ENCODE data around the gene CTSC.

CTSC gene

GRCh38 chr11:88354912-88355311 is 17.4 kb upstream of the CTSC start:
- H3K4me3 ChIP-seq (ENCODE audit: low read depth, low read length) = no peak overlapping the region

DNA sequence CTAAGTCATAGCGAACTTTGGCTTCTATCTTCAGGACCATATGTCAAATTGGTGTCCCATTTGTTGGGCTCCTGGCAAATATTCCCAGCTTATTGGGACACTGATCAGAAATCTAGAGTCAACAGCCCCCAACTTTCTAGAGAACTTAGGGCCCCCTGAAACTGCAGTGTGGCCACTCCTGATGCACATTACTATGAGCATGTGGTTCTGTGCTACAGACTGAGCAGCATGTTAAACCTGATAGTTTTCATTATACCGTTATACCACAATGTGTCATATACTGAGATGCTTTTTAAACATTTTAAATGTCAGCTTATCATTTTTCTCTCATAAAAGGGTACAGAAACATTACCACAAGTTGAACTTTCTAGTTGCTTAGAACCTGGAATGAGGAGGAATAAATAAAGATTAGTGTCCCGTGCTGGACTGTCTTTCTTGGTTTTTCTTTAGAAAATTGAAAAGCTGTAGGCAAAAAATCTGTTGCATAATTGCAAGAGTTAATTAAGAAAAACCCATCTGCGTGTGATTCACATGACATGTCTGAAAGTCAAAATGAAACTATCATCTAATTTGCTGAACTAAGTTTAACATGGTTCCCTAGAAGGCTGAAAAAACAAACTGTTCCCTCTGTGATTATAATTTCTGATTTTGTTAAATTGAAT is 16.4 kb upstream of the CTSC start:
- in situ Hi-C loops (cut with HindIII; ENCODE audit: low sequenced_read_pairs) = no loop called here
- TF ChIP-seq CTCF (IDR thresholded peaks at IDR 0.05; ENCODE audit: low read depth, low read length) = no peak
- no peak for DNase-seq (ENCODE audit: low read depth, low spot score)
- no peak overlapping the region for H3K4me3 ChIP-seq (ENCODE audit: low read depth, low read length)

More at GRCh38 chr11:88354912-88355311, 17.4 kb upstream of the CTSC start:
- in situ Hi-C loops (cut with HindIII; ENCODE audit: low sequenced_read_pairs) = no loop called here
- no peak for DNase-seq (ENCODE audit: low read depth, low spot score)
- no peak for TF ChIP-seq CTCF (IDR thresholded peaks at IDR 0.05; ENCODE audit: low read depth, low read length)

DNA sequence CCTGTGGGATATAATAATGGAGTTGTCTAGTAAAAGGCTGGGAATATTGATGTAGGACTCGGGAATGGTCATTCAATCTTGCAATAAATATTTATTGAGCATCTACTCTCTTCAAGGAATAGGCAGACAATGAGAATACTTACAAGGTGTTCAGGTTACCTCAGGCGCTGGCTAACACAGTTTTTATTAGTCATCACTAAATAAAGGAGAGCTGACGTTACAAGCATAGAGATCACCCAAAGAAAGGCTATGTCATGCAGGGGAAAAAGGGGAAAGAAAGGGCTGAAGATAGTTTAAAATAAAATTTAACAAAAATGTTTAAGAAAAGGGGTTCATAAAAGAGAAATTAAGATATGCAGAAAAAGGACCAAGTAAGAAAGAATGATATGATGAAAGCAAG is 15.8 kb upstream of the CTSC start:
- TF ChIP-seq CTCF (IDR thresholded peaks at IDR 0.05; ENCODE audit: low read depth, low read length) = no peak
- in situ Hi-C loops (cut with HindIII; ENCODE audit: low sequenced_read_pairs) = no loop called here

DNA sequence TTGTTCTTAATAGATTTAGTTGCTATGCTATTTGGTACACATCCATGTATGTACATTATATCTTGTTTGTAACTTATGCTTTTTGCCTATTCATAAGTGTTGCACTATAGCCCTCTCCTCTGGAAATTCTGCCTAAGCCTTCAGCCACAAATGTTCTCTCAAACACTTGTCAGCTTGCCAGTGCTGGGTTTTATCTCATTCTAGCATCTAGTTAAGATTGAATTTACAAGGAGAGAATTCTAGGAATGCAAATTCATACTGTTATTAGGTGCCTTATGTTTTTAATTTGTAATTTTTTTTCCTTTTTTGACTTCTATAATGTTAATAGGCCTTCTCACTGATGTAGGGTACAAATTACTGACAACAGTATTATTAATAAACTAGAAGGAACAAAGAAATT is 14.6 kb upstream of the CTSC start:
- H3K4me3 ChIP-seq (ENCODE audit: low read depth, low read length) = no peak overlapping the region
- DNase-seq (ENCODE audit: low read depth, low spot score) = peak; percentile 61
- no peak for TF ChIP-seq CTCF (IDR thresholded peaks at IDR 0.05; ENCODE audit: low read depth, low read length)
- in situ Hi-C loops (cut with HindIII; ENCODE audit: low sequenced_read_pairs) = no loop called here

More for the DNA sequence above, 15.8 kb upstream of the CTSC start:
- no peak overlapping the region for H3K4me3 ChIP-seq (ENCODE audit: low read depth, low read length)
- no peak for DNase-seq (ENCODE audit: low read depth, low spot score)

GRCh38 chr11:88348870-88349269 is 11.3 kb upstream of the CTSC start:
- no peak for TF ChIP-seq CTCF (IDR thresholded peaks at IDR 0.05; ENCODE audit: low read depth, low read length)
- no peak for DNase-seq (ENCODE audit: low read depth, low spot score)
- no peak overlapping the region for H3K4me3 ChIP-seq (ENCODE audit: low read depth, low read length)
- in situ Hi-C loops (cut with HindIII; ENCODE audit: low sequenced_read_pairs) = no loop called here

GRCh38 chr11:88345949-88346348 is 8.4 kb upstream of the CTSC start:
- in situ Hi-C loops (cut with HindIII; ENCODE audit: low sequenced_read_pairs) = no loop called here
- TF ChIP-seq CTCF (IDR thresholded peaks at IDR 0.05; ENCODE audit: low read depth, low read length) = no peak
- DNase-seq (ENCODE audit: low read depth, low spot score) = no peak
- no peak overlapping the region for H3K4me3 ChIP-seq (ENCODE audit: low read depth, low read length)

Data from astrocyte of the spinal cord (primary cell).